Activated T-helper 1 cell treated with anti-CD3 and anti-CD28 coated beads, Interleukin-2, amount 50 U/mL, for 16 hours (primary cell): ENCODE measurements around the gene SDK1.
"Not testable (repeated sequence)": the region's sequence is repeated elsewhere in the genome, so short reads cannot be mapped to it uniquely, and the experiment has no call there.

ENCODE experiments used
- DNase-seq, 2 donors: peaks; one replicate each; pipeline ENCODE4 v3.0.0-alpha.2; 2020; ENCODE audit warnings: low read depth in 1 of 2, low spot score in 1 of 2

Gene SDK1

GRCh38 chr7:3578399-3578798 is 277.3 kb downstream of the SDK1 start:
- no peak for DNase-seq

DNA sequence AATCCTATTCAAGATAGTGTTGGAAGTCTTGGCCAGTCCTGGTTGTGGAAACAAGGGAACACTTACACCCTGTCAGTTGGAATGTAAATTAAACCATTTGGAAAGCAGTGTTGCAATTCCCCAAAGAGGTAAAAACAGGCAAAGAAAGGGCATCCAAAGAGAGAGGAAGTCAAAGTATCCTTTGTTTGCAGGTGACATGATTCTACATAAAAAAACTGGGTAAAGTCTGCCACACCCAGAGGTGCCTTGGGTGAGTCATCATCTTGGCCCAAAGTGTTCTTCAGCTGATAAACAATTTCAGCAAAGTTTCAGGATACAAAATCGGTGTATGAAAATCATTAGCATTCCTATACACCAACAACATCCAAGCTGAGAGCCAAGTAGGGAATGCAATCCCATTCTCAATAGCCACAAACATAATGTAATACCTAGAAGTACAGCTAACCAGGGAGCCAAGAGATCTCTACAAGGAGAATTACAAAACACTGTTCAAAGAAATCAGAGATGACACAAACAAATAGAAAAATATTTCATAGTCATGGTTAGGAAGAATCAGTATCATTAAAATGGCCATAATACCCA is 278.7 kb downstream of the SDK1 start:
- no peak for DNase-seq

DNA sequence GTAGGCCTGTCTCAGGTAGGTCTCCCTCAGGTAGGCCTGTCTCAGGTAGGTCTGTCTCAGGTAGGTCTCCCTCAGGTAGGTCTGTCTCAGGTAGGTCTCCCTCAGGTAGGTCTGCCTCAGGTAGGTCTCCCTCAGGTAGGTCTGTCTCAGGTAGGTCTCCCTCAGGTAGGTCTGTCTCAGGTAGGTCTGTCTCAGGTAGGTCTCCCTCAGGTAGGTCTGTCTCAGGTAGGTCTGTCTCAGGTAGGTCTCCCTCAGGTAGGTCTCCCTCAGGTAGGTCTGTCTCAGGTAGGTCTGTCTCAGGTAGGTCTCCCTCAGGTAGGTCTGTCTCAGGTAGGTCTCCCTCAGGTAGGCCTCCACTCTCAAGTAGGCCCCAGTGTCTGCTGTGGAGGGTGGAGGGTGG is 281.1 kb downstream of the SDK1 start:
- DNase-seq, result not testable (repeated sequence)

DNA sequence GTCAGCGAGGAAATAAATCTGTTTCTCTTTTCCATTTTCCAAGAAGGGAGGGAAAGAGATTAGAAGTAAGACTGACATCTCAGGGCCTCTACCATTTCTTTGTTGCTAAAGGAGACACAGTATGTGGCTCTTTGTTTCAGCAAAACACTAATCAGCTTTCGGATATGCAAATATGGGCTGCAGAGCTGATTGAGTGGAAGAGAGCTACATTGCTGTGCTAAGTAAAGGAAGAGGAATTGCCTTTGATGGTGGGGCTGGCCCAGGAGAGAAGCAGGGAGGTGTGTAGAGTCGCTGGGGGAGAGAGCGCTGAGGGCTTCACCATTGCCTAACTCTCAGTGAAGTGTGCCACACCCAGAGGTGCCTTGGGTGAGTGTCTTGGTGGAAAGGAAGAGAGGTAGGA is 284.8 kb downstream of the SDK1 start:
- DNase-seq, result no peak

DNA sequence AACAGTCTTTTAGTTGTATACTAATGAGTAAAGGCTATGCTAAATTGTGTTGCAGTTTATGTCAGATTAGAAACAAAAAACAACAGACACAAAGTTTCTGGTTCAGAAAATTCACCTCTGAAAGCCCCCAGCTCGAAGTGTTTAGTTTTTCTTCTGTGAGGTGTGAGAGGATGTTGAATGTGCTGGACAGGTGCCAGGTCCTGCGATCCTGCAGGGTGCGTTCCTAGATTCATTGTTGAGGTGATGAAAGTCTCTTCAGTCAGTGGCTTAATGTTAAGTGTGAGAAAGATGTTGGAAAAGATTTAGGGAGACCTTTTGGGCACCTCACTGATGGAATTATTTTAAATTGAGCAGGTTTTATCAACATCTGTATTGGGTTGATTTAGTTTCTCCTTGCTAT is 287.3 kb downstream of the SDK1 start:
- no peak for DNase-seq

GRCh38 chr7:3589752-3590151 is 288.7 kb downstream of the SDK1 start:
- no peak for DNase-seq

GRCh38 chr7:3591219-3591618 is 290.2 kb downstream of the SDK1 start:
- DNase-seq, result no peak

- DNase-seq, result no peak
These were observed 290.9 kb downstream of the SDK1 start for GRCh38 chr7:3591944-3592343.

DNA sequence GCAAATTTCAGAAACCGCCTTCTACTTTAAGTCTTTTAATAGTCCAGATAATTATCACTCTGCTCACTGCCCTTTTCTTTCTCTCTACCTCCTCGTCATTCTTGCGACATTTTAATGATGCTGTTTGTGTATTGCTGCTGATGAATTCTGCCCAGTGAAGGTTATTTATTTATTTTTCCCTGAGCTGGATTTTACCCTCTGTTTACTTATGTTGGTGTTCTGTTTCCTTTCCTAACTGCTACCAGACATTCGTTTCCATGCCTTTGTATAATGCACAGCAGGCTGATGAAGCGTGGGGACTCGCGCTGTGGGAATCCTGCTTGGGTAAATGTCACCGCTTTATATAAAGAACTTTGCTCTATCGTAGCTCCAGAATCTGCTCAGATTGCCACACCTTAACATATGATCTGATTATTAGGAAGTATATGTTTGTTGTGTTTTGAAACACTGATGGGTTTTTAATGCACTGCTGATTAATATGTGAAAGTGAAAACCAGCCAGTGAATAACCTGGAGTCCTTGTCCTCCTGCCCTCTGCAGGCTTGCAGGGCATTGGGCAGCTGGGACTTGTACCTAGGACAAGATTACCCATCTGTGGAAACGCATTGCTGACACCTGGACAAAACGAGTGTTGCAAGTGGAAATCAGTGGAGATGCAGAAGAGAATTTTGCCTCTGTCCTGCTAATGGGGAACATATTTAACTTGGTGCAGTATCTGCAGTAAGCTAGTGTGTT is 291.5 kb downstream of the SDK1 start:
- DNase-seq, result no peak

DNA sequence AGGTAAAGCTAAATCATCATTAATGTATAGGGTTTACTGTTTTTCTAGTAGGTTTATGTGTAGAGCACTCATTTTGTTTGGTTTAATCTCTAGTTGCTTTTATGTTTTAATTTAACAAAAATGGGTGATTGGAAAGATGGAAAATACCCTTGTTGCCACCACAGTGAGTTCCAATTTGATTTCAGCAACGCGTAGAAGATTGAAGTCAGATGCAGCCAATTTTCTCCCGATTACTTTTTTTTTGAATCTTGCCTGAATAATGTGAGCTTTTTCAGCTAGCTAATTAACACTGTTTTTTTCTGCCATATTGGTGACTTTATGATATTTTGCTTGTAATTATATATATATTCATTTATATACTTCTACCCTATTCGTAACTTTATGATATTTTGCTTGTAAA is 293.8 kb downstream of the SDK1 start:
- DNase-seq, result no peak

DNA sequence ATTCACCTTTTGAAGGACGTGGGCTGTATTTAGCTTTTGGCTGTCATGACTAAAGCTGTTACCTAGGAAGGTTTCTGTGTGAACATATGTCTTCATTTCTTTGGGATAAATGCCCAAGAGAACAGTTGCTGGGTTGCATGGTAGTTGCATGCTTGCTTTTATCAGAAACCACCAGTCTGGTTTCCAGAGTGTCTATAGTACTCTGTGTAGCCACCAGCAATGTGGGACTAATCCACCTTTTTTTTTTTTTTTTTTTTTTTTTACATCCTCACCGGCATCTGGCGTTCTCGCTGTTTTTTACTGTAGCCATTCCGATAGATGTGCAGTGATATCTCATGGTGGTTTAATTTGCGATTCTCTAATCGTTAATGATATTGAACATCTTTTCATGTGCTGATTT is 297.8 kb downstream of the SDK1 start:
- no peak for DNase-seq

GRCh38 chr7:3605222-3605621 is 304.2 kb downstream of the SDK1 start:
- no peak for DNase-seq

DNA sequence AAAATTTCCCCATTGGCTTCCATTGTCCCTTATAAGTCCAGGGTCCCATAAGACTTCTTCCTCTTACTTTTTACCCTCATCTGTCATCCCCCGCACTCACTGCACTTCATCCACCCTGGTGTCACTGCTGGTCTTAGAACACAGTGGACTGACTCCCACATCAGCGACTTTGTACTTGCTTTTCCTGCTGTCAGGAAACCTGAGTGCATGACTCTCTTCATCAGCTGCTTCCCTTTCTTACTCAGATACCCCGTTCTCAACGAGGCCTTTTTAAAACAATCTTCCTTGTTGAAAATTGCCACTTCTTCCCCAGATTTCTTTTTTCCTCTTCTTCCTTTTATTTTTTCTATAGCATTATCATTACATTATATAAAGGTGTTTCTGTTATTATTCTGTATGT is 305.4 kb downstream of the SDK1 start:
- no peak for DNase-seq

- DNase-seq, result no peak
These were observed 306.8 kb downstream of the SDK1 start for GRCh38 chr7:3607847-3608246.

GRCh38 chr7:3616306-3616705 is 315.3 kb downstream of the SDK1 start:
- DNase-seq, result no peak

GRCh38 chr7:3630081-3630480 is 329.0 kb downstream of the SDK1 start:
- DNase-seq, result no peak

GRCh38 chr7:3634396-3634795 is 333.3 kb downstream of the SDK1 start:
- no peak for DNase-seq

DNA sequence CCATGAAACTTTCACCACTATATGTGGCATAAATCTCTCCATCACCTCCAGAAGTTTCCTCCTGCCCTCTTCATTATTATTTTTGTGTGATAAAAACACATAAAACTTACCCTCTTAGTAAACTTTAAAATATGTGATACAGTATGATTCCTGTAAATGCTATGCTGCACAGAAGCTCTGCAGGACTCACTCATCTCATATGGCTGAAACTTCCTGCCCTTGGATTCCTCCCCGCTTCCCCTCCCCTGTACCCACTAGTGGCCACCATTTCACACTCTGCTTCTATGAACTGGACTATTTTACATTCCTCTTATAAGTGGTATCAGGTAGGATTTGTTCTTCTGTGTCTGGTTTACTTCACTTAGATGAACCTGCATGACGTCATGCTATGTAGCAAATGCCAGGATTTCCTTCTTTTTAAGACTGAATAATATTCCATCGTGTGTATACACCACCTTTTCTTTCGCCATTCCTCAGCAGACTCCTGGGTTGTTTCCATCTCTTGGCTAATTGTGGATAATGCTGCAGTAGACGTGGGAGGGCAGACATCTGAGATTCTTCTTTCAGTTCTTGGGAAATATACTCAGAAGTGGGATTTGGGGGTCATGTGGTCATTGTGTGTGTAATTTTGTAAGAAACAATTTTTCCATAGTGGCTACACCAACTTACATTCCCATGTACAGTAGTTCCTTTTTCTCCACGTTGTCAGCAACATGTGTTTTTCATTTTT is 335.2 kb downstream of the SDK1 start:
- DNase-seq, result no peak

- no peak for DNase-seq
These were observed 338.2 kb downstream of the SDK1 start for GRCh38 chr7:3639253-3639652.

- DNase-seq, result no peak
These were observed 340.5 kb downstream of the SDK1 start for GRCh38 chr7:3641582-3641981.

DNA sequence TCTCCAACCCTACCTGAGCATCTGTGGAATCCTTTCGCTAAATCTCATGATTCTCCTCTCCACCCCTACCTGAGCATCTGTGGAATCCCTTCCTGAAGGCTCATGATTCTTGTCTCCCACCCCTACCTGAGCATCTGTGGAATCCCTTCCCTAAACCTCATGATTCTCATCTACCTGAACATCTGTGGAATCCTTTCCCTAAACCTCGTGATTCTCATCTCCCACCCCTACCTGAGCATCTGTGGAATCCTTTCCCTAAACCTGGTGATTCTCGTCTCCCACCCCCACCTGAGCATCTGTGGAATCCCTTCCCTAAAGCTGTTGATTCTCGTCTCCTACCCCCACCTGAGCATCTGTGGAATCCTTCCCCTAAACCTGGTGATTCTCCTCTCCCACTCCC is 342.0 kb downstream of the SDK1 start:
- DNase-seq, result no peak

GRCh38 chr7:3648276-3648675 is 347.2 kb downstream of the SDK1 start:
- DNase-seq, result no peak

DNA sequence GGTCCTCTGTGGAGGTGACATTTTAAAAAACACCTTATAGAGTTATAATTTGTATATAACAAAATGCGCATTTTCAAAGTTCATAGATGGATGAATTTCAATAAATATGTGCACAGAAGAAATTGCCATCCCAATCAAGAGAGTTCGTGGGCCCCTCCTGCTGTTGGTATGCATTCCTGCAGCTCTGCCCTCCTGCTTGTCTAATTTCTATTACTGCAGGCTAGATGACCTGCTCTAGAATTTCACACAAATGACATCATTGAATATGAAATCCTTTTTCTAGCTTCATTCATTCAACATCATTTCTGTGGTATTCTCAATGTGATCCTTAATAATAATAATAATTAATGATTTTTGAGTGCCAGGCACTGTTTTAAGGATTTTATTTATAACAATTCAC is 348.2 kb downstream of the SDK1 start:
- no peak for DNase-seq
